Liver (tissue), 9 donors: ENCODE data around the gene RGS3. TPM values are rescaled to one million over a fixed set of nuclear protein-coding genes. Genes with fewer than 3 reads are reported as not detected.

Source experiments
- DNase-seq: peaks from one replicate; pipeline ENCODE4 v3.0.0-alpha.2; 2017; ENCODE audit warnings: low spot score
- H3K27ac ChIP-seq, 2 donors: one replicate each; pipeline ENCODE4 v1.7.0; 2013; ENCODE audit warnings: inconsistent platforms in 2 of 2, low read length in 2 of 2, control low read depth in 1 of 2, low read depth in 1 of 2, mild to moderate bottlenecking in 1 of 2
- H3K27me3 ChIP-seq, 4 donors: one replicate each; pipeline versions ENCODE4 v1.6.1 to v1.7.0; 2013; ENCODE audit warnings: low read length in 3 of 4, inconsistent platforms in 1 of 4, mild to moderate bottlenecking in 1 of 4, moderate library complexity in 1 of 4; ENCODE audit not compliant: control insufficient read depth in 4 of 4, insufficient read depth in 4 of 4
- H3K36me3 ChIP-seq, 4 donors: one replicate each; pipeline versions ENCODE4 v1.6.1 to v1.7.0; 2013; ENCODE audit warnings: low read length in 3 of 4, mild to moderate bottlenecking in 3 of 4, low read depth in 1 of 4, moderate library complexity in 1 of 4; ENCODE audit not compliant: control insufficient read depth in 4 of 4, insufficient read depth in 3 of 4
- H3K4me1 ChIP-seq, 4 donors: one replicate each; pipeline versions ENCODE4 v1.6.1 to v1.7.0; 2013; ENCODE audit warnings: low read length in 3 of 4, mild to moderate bottlenecking in 3 of 4, moderate library complexity in 1 of 4; ENCODE audit not compliant: control insufficient read depth in 4 of 4, insufficient read depth in 4 of 4
- H3K4me3 ChIP-seq, 3 donors: one replicate each; pipeline versions ENCODE4 v1.6.1 to v1.7.0; 2013; ENCODE audit warnings: low read length in 3 of 3, control low read depth in 1 of 3, low read depth in 1 of 3, mild to moderate bottlenecking in 1 of 3
- H3K9ac ChIP-seq, 2 donors: one replicate each; pipeline ENCODE4 v1.7.0; 2013; ENCODE audit warnings: low read length in 2 of 2, mild to moderate bottlenecking in 2 of 2, moderate library complexity in 2 of 2, control low read depth in 1 of 2, low read depth in 1 of 2
- H3K9me3 ChIP-seq, 4 donors: one replicate each; pipeline versions ENCODE4 v1.6.1 to v1.7.0; 2013; ENCODE audit warnings: low read length in 3 of 4; ENCODE audit not compliant: control insufficient read depth in 4 of 4
- ATF3 ChIP-seq: IDR thresholded peaks from 2 replicates; pipeline ENCODE4 v1.6.1; 2016; ENCODE audit warnings: antibody characterized with exemption
- EGR1 ChIP-seq, 2 donors: IDR thresholded peaks; 2 replicates each; pipeline ENCODE4 v1.6.1; 2016 to 2018; ENCODE audit warnings: antibody characterized with exemption in 2 of 2, low read depth in 2 of 2
- FOXA1 ChIP-seq: IDR thresholded peaks from 2 replicates; pipeline ENCODE4 v1.6.1; 2016; ENCODE audit warnings: antibody characterized with exemption
- FOXA2 ChIP-seq: IDR thresholded peaks from 2 replicates; pipeline ENCODE4 v1.6.1; 2016; ENCODE audit warnings: antibody characterized with exemption
- GABPA ChIP-seq, 2 donors: IDR thresholded peaks in 1 of 2; conservative IDR thresholded peaks in 1 of 2; 2 replicates each; pipeline ENCODE4 v1.6.1; 2016; ENCODE audit warnings: antibody characterized with exemption in 2 of 2, mild to moderate bottlenecking in 1 of 2, moderate library complexity in 1 of 2
- HNF4A ChIP-seq, 2 donors: conservative IDR thresholded peaks; 2 replicates each; pipeline ENCODE4 v1.6.1; 2016; ENCODE audit warnings: antibody characterized with exemption in 2 of 2, mild to moderate bottlenecking in 2 of 2
- HNF4G ChIP-seq: IDR thresholded peaks from 2 replicates; pipeline ENCODE4 v1.6.1; 2016; ENCODE audit warnings: antibody characterized with exemption
- JUND ChIP-seq, 2 donors: IDR thresholded peaks; 2 replicates each; pipeline ENCODE4 v1.6.1; 2016; ENCODE audit warnings: antibody characterized with exemption in 2 of 2
- MAX ChIP-seq: IDR thresholded peaks from 2 replicates; pipeline ENCODE4 v1.6.1; 2016; ENCODE audit warnings: antibody characterized with exemption
- NR2F2 ChIP-seq: IDR thresholded peaks from 2 replicates; pipeline ENCODE4 v1.6.1; 2016; ENCODE audit warnings: antibody characterized with exemption
- RAD21 ChIP-seq, 2 donors: IDR thresholded peaks; 2 replicates each; pipeline ENCODE4 v1.6.1; 2016; ENCODE audit warnings: antibody characterized with exemption in 2 of 2, mild to moderate bottlenecking in 2 of 2
- REST ChIP-seq: IDR thresholded peaks from 2 replicates; pipeline ENCODE4 v1.6.1; 2016; ENCODE audit warnings: antibody characterized with exemption, mild to moderate bottlenecking
- RXRA ChIP-seq, 2 donors: IDR thresholded peaks; 2 replicates each; pipeline ENCODE4 v1.6.1; 2017 to 2018; ENCODE audit warnings: antibody characterized with exemption in 2 of 2, mild to moderate bottlenecking in 1 of 2
- SP1 ChIP-seq: IDR thresholded peaks from 2 replicates; pipeline ENCODE4 v1.6.1; 2018; ENCODE audit warnings: antibody characterized with exemption, mild to moderate bottlenecking
- TAF1 ChIP-seq: conservative IDR thresholded peaks from 2 replicates; pipeline ENCODE4 v1.6.1; 2016; ENCODE audit warnings: antibody characterized with exemption, mild to moderate bottlenecking
- YY1 ChIP-seq: IDR thresholded peaks from 2 replicates; pipeline ENCODE4 v1.6.1; 2016; ENCODE audit warnings: antibody characterized with exemption, mild to moderate bottlenecking
- ZBTB33 ChIP-seq: IDR thresholded peaks from 2 replicates; pipeline ENCODE4 v1.6.1; 2016; ENCODE audit warnings: antibody characterized with exemption
- WGBS: extraction: QIAGEN DNeasy Blood & Tissue Kit; methylation state at CpG from one replicate; pipeline ENCODE4 v1.1.7; 2013; 5-methylcytosine and 5-hydroxymethylcytosine counted together
- polyA plus RNA-seq, 2 donors: library from polyadenylated mRNA; stranded (reverse) in 1 of 2; unstranded in 1 of 2; fragments of 200-250 nt in 1 of 2; fragments of >200 nt in 1 of 2; fragmentation: Nextera tagmentation in 1 of 2; extraction: Ambion mirVana in 1 of 2; gene quantifications; one replicate each; pipeline versions ENCODE4 v1.2.1 to v1.2.3, GENCODE V29; 2013 to 2015
- total RNA-seq, 2 donors: library from RNA; depleted of rRNA; stranded (reverse); fragments of >200 nt; gene quantifications; one replicate each; pipeline ENCODE4 v1.2.3, GENCODE V29; 2014
- TF ChIP-seq, protein P1 (sequence below): fragments of 150-350 bp; IDR thresholded peaks from 2 replicates; pipeline ENCODE4 v1.5.1; 2017; ENCODE audit warnings: improper control_type of control experiment, low read depth, low read length; ENCODE audit not compliant: missing input control
- donor health status: healthy.
- donor health status: healthy.
- donor health status: healthy.
- donor health status: healthy.
- donor health status: healthy.

The RGS3 gene
- total and polyA plus RNA-seq, 4 donors: 13.0 to 65.0 (median 28.3) TPM

GRCh38 chr9:113611461-113612215 is 148.1 kb downstream of the RGS3 start:
- no peaks in the 10 kb centered on the region for H3K36me3 ChIP-seq
- TF ChIP-seq JUND (IDR thresholded peaks at IDR 0.05): no peak
- no peak for TF ChIP-seq HNF4G
- TF ChIP-seq SP1: no peak
- TF ChIP-seq RXRA (IDR thresholded peaks at IDR 0.05): no peak
- TF ChIP-seq, protein P1, sequence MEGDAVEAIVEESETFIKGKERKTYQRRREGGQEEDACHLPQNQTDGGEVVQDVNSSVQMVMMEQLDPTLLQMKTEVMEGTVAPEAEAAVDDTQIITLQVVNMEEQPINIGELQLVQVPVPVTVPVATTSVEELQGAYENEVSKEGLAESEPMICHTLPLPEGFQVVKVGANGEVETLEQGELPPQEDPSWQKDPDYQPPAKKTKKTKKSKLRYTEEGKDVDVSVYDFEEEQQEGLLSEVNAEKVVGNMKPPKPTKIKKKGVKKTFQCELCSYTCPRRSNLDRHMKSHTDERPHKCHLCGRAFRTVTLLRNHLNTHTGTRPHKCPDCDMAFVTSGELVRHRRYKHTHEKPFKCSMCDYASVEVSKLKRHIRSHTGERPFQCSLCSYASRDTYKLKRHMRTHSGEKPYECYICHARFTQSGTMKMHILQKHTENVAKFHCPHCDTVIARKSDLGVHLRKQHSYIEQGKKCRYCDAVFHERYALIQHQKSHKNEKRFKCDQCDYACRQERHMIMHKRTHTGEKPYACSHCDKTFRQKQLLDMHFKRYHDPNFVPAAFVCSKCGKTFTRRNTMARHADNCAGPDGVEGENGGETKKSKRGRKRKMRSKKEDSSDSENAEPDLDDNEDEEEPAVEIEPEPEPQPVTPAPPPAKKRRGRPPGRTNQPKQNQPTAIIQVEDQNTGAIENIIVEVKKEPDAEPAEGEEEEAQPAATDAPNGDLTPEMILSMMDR: no peak
- no peak for TF ChIP-seq GABPA (IDR thresholded peaks at IDR 0.05 in 1 of 2, conservative IDR thresholded peaks at IDR 0.05 in 1 of 2)
- TF ChIP-seq FOXA1: no peak
- no peak for TF ChIP-seq NR2F2
- TF ChIP-seq YY1: no peak
- no peak for TF ChIP-seq ZBTB33
- TF ChIP-seq MAX: no peak
- no peak for TF ChIP-seq REST
- no peak for TF ChIP-seq ATF3
- no peak for TF ChIP-seq FOXA2
- TF ChIP-seq HNF4A (conservative IDR thresholded peaks at IDR 0.05): no peak
- no peak for TF ChIP-seq RAD21 (IDR thresholded peaks at IDR 0.05)
- no peak for TF ChIP-seq TAF1
- no peak for TF ChIP-seq EGR1 (IDR thresholded peaks at IDR 0.05; ENCODE audit: low read depth in 2 of 2)
- DNase-seq: no peak
- 94% methylated on average over 6 of the region's 6 CpGs for WGBS
- H3K9me3 ChIP-seq: no peaks in the 10 kb centered on the region
- no peak overlapping the region for H3K27ac ChIP-seq
- H3K27me3 ChIP-seq: no peaks in the 10 kb centered on the region
- no peak overlapping the region for H3K4me3 ChIP-seq
- H3K9ac ChIP-seq: no peak overlapping the region
- H3K4me1 ChIP-seq: peaks cover 9 to 44% (median 30%) of the 10 kb centered on the region in 4 donors
